Stomach (tissue), 9 donors: Measurements from ENCODE around the gene LRRTM4. TPM values are rescaled to one million over a fixed set of nuclear protein-coding genes. Genes with fewer than 3 reads are reported as not detected.

Source experiments
- DNase-seq, 2 donors: peaks; one replicate each; pipeline versions ENCODE4 v3.0.0 to v3.0.0-alpha.2; 2013 to 2019
- H3K27ac ChIP-seq, 5 donors: fragments of 200-600 bp in 4 of 5; sonication (generic) in 4 of 5; one replicate each; pipeline ENCODE4 v1.5.1; 2013 to 2019; ENCODE audit warnings: mild to moderate bottlenecking in 1 of 5, moderate library complexity in 1 of 5
- H3K27me3 ChIP-seq, 3 donors: fragments of 200-600 bp; sonication (generic); one replicate each; pipeline ENCODE4 v1.5.1; 2017 to 2019; ENCODE audit warnings: mixed run types in 1 of 3
- H3K36me3 ChIP-seq, 4 donors: fragments of 200-600 bp; sonication (generic); 1 replicate in 3 of 4; 2 replicates in 1 of 4; pipeline ENCODE4 v1.5.1; 2016 to 2019
- H3K4me1 ChIP-seq, 4 donors: fragments of 200-600 bp; sonication (generic); one replicate each; pipeline ENCODE4 v1.5.1; 2016 to 2019
- H3K4me3 ChIP-seq, 4 donors: fragments of 200-600 bp; sonication (generic) in 3 of 4; one replicate each; pipeline ENCODE4 v1.5.1; 2016 to 2019; ENCODE audit warnings: mild to moderate bottlenecking in 1 of 4
- H3K9me3 ChIP-seq, 4 donors: fragments of 200-600 bp; sonication (generic); one replicate each; pipeline ENCODE4 v1.5.1; 2016 to 2019
- EP300 ChIP-seq: sonication (generic); formaldehyde crosslinking; IDR thresholded peaks from one replicate; pipeline ENCODE4 v1.6.1; 2017; ENCODE audit warnings: antibody characterized with exemption
- POLR2A ChIP-seq, 4 donors: fragments of 450-650 bp; IDR thresholded peaks; one replicate each; pipeline ENCODE4 v1.6.1; 2016; ENCODE audit warnings: antibody characterized with exemption in 4 of 4, control low read depth in 2 of 4, mild to moderate bottlenecking in 1 of 4, moderate library complexity in 1 of 4
- POLR2AphosphoS5 ChIP-seq, 3 donors: sonication (generic); formaldehyde crosslinking; IDR thresholded peaks; one replicate each; pipeline ENCODE4 v1.6.1; 2016; ENCODE audit warnings: antibody characterized with exemption in 3 of 3
- WGBS, 5 donors: extraction: QIAGEN DNeasy Blood & Tissue Kit in 3 of 5; methylation state at CpG; one replicate each; pipeline versions ENCODE4 v1.1.5 to v1.1.7; 2013 to 2018; 5-methylcytosine and 5-hydroxymethylcytosine counted together
- intact Hi-C: fragments of 100-400 bp; cut with DNase I; formaldehyde crosslinking; loops from one replicate; pipeline ENCODE4 v1.15.1; 2023; ENCODE audit warnings: low total_unique reads
- polyA plus RNA-seq, 3 donors: library from polyadenylated mRNA; stranded (reverse); fragments of 200-250 nt; gene quantifications; one replicate each; pipeline ENCODE4 v1.2.3, GENCODE V29; 2013
- total RNA-seq, 5 donors: library from RNA; depleted of rRNA; stranded (reverse); fragments of >200 nt; gene quantifications; one replicate each; pipeline versions ENCODE4 v1.1.0 to v1.2.3, GENCODE V29; 2014 to 2016
- TF ChIP-seq, protein P1 (sequence below), 7 experiments: fragments of 450-650 bp in 4 of 7; fragments of 200-600 bp in 3 of 7; sonication (generic) in 3 of 7; IDR thresholded peaks; one replicate each; pipeline ENCODE4 v1.5.1; 2016 to 2019; ENCODE audit warnings: antibody characterized with exemption in 7 of 7, control low read depth in 2 of 7, mild to moderate bottlenecking in 1 of 7
- donor health status: healthy with polysubstance abuse.
- donor health status: Bipolar disorder and iron deficiency.
- donor health status: healthy.

Gene LRRTM4
- total and polyA plus RNA-seq, 8 donors = 0.13 to 2.2 (median 0.19) TPM; not detected in 5

DNA sequence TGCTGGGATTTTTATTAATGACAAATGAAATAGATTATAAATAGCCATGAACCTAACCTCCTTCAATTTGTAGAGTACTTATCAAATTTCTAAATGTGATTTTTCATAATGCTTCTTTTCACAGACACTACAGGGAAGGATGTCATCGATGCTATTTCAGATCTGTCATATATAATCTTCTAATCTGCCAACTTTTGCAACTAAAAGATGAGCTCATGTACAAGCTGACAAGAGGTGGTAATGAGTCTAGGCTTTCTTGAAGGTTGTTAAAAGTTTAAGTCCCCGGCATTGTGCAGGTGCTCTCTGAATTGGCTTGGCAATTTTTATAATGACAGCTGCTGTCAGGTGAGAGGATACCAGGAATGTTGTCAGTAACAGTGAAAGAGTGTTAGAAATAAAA, 320.4 kb downstream of the LRRTM4 start:
- intact Hi-C loops = no loop called here
- no peak for DNase-seq
- Histone ChIP-seq H3K9me3 (no peaks in the 10 kb centered on the region), H3K4me3 (no peak overlapping the region), H3K27me3 (no peaks in the 10 kb centered on the region), H3K27ac (no peak overlapping the region), H3K36me3 (no peaks in the 10 kb centered on the region), H3K4me1 (no peaks in the 10 kb centered on the region)
- TF ChIP-seq, protein P1, sequence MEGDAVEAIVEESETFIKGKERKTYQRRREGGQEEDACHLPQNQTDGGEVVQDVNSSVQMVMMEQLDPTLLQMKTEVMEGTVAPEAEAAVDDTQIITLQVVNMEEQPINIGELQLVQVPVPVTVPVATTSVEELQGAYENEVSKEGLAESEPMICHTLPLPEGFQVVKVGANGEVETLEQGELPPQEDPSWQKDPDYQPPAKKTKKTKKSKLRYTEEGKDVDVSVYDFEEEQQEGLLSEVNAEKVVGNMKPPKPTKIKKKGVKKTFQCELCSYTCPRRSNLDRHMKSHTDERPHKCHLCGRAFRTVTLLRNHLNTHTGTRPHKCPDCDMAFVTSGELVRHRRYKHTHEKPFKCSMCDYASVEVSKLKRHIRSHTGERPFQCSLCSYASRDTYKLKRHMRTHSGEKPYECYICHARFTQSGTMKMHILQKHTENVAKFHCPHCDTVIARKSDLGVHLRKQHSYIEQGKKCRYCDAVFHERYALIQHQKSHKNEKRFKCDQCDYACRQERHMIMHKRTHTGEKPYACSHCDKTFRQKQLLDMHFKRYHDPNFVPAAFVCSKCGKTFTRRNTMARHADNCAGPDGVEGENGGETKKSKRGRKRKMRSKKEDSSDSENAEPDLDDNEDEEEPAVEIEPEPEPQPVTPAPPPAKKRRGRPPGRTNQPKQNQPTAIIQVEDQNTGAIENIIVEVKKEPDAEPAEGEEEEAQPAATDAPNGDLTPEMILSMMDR (IDR thresholded peaks at IDR 0.05) = no peak
- TF ChIP-seq EP300 (no peak), POLR2A (IDR thresholded peaks at IDR 0.05) (no peak), POLR2AphosphoS5 (IDR thresholded peaks at IDR 0.05) (no peak)
- WGBS, 5 donors = 79 to 90% (median 84%) methylated on average over 2 of the region's 2 CpGs

DNA sequence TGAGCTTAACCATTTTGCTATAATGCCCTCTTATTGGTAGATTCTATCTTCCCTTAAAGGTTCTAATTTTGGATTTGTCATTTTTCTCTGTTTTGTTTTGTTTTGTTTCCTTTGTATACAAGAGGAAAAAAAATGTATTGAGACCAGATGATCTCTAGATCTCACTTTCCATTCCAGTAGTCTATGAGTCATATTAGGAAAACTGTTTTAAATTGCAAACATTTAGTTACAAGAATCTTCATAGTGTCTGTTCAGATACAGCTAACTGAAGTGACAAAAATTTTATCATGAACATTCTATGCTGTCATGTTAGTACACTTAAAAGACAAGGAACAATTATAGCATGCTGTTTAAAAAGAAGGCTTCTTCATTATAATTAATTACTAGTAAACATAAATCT, 322.8 kb downstream of the LRRTM4 start:
- DNase-seq = no peak
- Histone ChIP-seq H3K4me3 (no peak overlapping the region), H3K9me3 (no peaks in the 10 kb centered on the region), H3K4me1 (no peaks in the 10 kb centered on the region), H3K27ac (no peak overlapping the region), H3K36me3 (no peaks in the 10 kb centered on the region), H3K27me3 (no peaks in the 10 kb centered on the region)
- intact Hi-C loops = no loop called here
- TF ChIP-seq POLR2A (IDR thresholded peaks at IDR 0.05) = no peak
- TF ChIP-seq POLR2AphosphoS5 (IDR thresholded peaks at IDR 0.05) = no peak
- TF ChIP-seq, protein P1 (IDR thresholded peaks at IDR 0.05) = no peak
- TF ChIP-seq EP300 = no peak

DNA sequence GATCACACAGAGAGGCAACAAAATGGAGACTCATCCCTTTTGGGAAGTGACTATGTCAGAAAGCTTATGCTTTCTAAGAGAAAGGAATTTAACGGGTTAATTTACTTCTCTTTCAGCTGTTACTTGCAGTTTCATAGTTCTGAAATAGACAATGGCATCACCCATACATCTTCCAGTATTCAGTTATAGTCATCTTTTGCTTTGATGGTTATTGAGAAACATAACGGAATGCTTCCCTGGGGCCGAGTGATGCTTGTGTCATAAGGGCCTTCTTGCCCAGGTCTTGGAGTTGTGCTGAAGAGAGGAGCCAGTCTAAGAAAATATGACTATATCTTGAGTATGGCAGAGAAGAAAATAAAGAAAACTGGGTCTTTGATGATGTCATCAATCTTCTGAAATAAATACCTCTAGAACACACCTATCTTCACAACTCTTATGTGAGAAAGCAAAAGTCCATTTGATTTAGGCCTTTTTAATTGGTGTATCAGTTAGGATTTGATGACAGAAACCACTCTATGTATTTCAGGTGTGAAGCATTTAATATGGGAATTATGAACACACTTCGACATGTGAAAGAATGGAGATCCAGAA, 328.2 kb downstream of the LRRTM4 start:
- Histone ChIP-seq H3K27ac (no peak overlapping the region), H3K27me3 (no peaks in the 10 kb centered on the region), H3K9me3 (no peaks in the 10 kb centered on the region), H3K4me1 (no peaks in the 10 kb centered on the region), H3K36me3 (no peaks in the 10 kb centered on the region), H3K4me3 (no peak overlapping the region)
- no peak for TF ChIP-seq EP300
- no peak for TF ChIP-seq POLR2AphosphoS5 (IDR thresholded peaks at IDR 0.05)
- TF ChIP-seq, protein P1 (IDR thresholded peaks at IDR 0.05) = no peak
- no peak for TF ChIP-seq POLR2A (IDR thresholded peaks at IDR 0.05)
- 88 to 92% (median 92%) methylated on average over 4 of the region's 4 CpGs for WGBS, 5 donors
- intact Hi-C loops = no loop called here
- DNase-seq = no peak

DNA sequence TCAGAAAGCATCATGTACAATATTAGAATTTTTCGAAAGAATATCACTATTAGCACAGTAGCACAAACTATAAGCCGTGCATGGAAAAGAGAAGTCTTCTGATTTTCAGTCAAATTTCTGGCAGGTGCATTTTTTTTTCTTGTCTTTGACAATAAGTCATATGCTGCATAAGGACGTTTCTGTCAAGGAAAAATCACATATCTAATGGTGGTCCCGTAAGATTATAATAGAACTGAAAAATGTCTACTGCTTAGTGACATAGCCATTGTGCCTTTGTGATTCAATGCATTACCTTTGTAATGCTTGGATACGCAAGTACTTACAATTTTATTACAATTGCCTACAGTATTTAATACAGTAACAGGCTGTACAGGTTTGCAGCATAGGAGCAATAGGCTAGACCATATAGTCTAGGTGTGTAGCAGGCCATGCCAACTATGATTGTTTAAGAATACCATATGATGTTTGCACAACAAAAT, 329.3 kb downstream of the LRRTM4 start:
- Histone ChIP-seq H3K4me1 (no peaks in the 10 kb centered on the region), H3K4me3 (no peak overlapping the region), H3K36me3 (no peaks in the 10 kb centered on the region), H3K27me3 (no peaks in the 10 kb centered on the region), H3K27ac (no peak overlapping the region), H3K9me3 (no peaks in the 10 kb centered on the region)
- DNase-seq = no peak
- intact Hi-C loops = no loop called here
- TF ChIP-seq POLR2A (IDR thresholded peaks at IDR 0.05) (no peak), EP300 (no peak), POLR2AphosphoS5 (IDR thresholded peaks at IDR 0.05) (no peak)
- TF ChIP-seq, protein P1 (IDR thresholded peaks at IDR 0.05) = no peak
- WGBS, 5 donors = 82 to 88% (median 87%) methylated on average over 5 of the region's 5 CpGs
